Right atrium auricular region (tissue), 2 donors: Measurements from ENCODE around the gene CARMIL3. TPM values are rescaled to one million over a fixed set of nuclear protein-coding genes. Genes with fewer than 3 reads are reported as not detected.

Source experiments
- DNase-seq: peaks from one replicate; pipeline ENCODE4 v3.0.0-alpha.2; 2019; ENCODE audit warnings: low spot score
- H3K27ac ChIP-seq, 2 donors: fragments of 200-600 bp; sonication (generic); 1 replicate in 1 of 2; 2 replicates in 1 of 2; pipeline ENCODE4 v1.5.1; 2016 to 2019
- H3K27me3 ChIP-seq, 2 donors: fragments of 200-600 bp; sonication (generic); one replicate each; pipeline versions ENCODE4 v1.5.1 to v1.6.0; 2017 to 2019
- H3K36me3 ChIP-seq: fragments of 200-600 bp; sonication (generic); one replicate; pipeline ENCODE4 v1.5.1; 2016
- H3K4me1 ChIP-seq, 2 donors: fragments of 200-600 bp; sonication (generic); one replicate each; pipeline versions ENCODE4 v1.5.1 to v1.6.0; 2017 to 2019
- H3K4me3 ChIP-seq, 2 donors: fragments of 200-600 bp; sonication (generic); 1 replicate in 1 of 2; 2 replicates in 1 of 2; pipeline ENCODE4 v1.5.1; 2017 to 2019; ENCODE audit warnings: mild to moderate bottlenecking in 1 of 2, moderate library complexity in 1 of 2
- H3K9me3 ChIP-seq, 2 donors: fragments of 200-600 bp; sonication (generic); one replicate each; pipeline ENCODE4 v1.5.1; 2019
- CTCF ChIP-seq, 2 donors: fragments of 200-600 bp; sonication (generic); IDR thresholded peaks; one replicate each; pipeline ENCODE4 v1.5.1; 2019; ENCODE audit warnings: antibody characterized with exemption in 2 of 2
- total RNA-seq, 2 donors: library from RNA; depleted of rRNA; stranded (reverse); fragments of >200 nt; gene quantifications; one replicate each; pipeline ENCODE4 v1.1.0, GENCODE V29; 2016

CARMIL3 gene
- total RNA-seq, 2 donors from 2014 or later, result not detected

- H3K9me3 ChIP-seq, result no peaks in the 10 kb centered on the region
- no peak for DNase-seq
- peak overlapping the region; percentile 66 to 69 for H3K4me3 ChIP-seq
- H3K27me3 ChIP-seq, result no peaks in the 10 kb centered on the region
- no peak for TF ChIP-seq CTCF (IDR thresholded peaks at IDR 0.05)
- peaks cover 14% of the 10 kb centered on the region for H3K36me3 ChIP-seq
- H3K27ac ChIP-seq, result peak overlapping the region; percentile 95 to 98
- H3K4me1 ChIP-seq, result peaks cover 0 to 30% of the 10 kb centered on the region in 2 donors
These were observed 61.6 kb downstream of the CARMIL3 start for GRCh38 chr14:24113379-24113800.

- peak in 1 of 2 donors; percentile 7 for TF ChIP-seq CTCF (IDR thresholded peaks at IDR 0.05)
- peak; percentile 96 for DNase-seq
- no peaks in the 10 kb centered on the region for H3K9me3 ChIP-seq
These were observed 62.2 kb downstream of the CARMIL3 start for GRCh38 chr14:24113801-24114531.

GRCh38 chr14:24114532-24115421 lies 63.0 kb downstream of the CARMIL3 start, which contains the start of the genes DCAF11 and NRL:
TSS of gene DCAF11 (plus strand) at chr14:24114777. CDS start at chr14:24115595, 818 bp downstream.
TSS of gene NRL (minus strand) at chr14:24114949. CDS start at chr14:24082848, 32,101 bp downstream.
- Histone ChIP-seq H3K27me3 (no peaks in the 10 kb centered on the region), H3K36me3 (peaks cover 28% of the 10 kb centered on the region), H3K27ac (peak within 1 kb of the TSS; percentile 95 to 98), H3K4me1 (peaks cover 0 to 22% of the 10 kb centered on the region in 2 donors), H3K4me3 (peak within 1 kb of the TSS; percentile 66 to 69), H3K9me3 (no peaks in the 10 kb centered on the region)
- no peak for TF ChIP-seq CTCF (IDR thresholded peaks at IDR 0.05)
- peak; percentile 99 for DNase-seq

More at GRCh38 chr14:24113801-24114531, 62.2 kb downstream of the CARMIL3 start:
- peaks cover 20% of the 10 kb centered on the region for H3K36me3 ChIP-seq
- H3K27ac ChIP-seq, result peak overlapping the region; percentile 95 to 98
- peaks cover 0 to 25% of the 10 kb centered on the region in 2 donors for H3K4me1 ChIP-seq
- no peaks in the 10 kb centered on the region for H3K27me3 ChIP-seq
- peak overlapping the region; percentile 66 to 69 for H3K4me3 ChIP-seq

- peaks cover 0 to 22% of the 10 kb centered on the region in 2 donors for H3K4me1 ChIP-seq
- no peak for TF ChIP-seq CTCF (IDR thresholded peaks at IDR 0.05)
- H3K36me3 ChIP-seq, result peaks cover 36% of the 10 kb centered on the region
- DNase-seq, result no peak
- H3K27me3 ChIP-seq, result no peaks in the 10 kb centered on the region
- H3K9me3 ChIP-seq, result no peaks in the 10 kb centered on the region
- H3K27ac ChIP-seq, result peak overlapping the region; percentile 95 to 98
- peak overlapping the region; percentile 66 to 69 for H3K4me3 ChIP-seq
These were observed 63.8 kb downstream of the CARMIL3 start for GRCh38 chr14:24115422-24116127.

- peaks cover 43% of the 10 kb centered on the region for H3K36me3 ChIP-seq
- no peak for TF ChIP-seq CTCF (IDR thresholded peaks at IDR 0.05)
- peak overlapping the region in 1 of 2 donors; percentile 69 for H3K4me3 ChIP-seq
- H3K4me1 ChIP-seq, result peaks cover 0 to 22% of the 10 kb centered on the region in 2 donors
- no peak for DNase-seq
- no peaks in the 10 kb centered on the region for H3K27me3 ChIP-seq
- peak overlapping the region in 1 of 2 donors; percentile 98 for H3K27ac ChIP-seq
- H3K9me3 ChIP-seq, result no peaks in the 10 kb centered on the region
These were observed 64.5 kb downstream of the CARMIL3 start for GRCh38 chr14:24116128-24116814.
